ENCODE data around the gene CLCN5. TPM values are rescaled to one million over a fixed set of nuclear protein-coding genes. Genes with fewer than 3 reads are reported as not detected.

CLCN5 gene
- total RNA-seq, 2 experiments from 2014 or later: 0.61 to 1.6 TPM

- no peak for ATAC-seq (ENCODE audit: poor library complexity)
Measured at GRCh38 chrX:49930039-49930438, 7.6 kb downstream of the CLCN5 start.

GRCh38 chrX:49932791-49933190 is 10.4 kb downstream of the CLCN5 start:
- Histone ChIP-seq H3K27me3 (ENCODE audit: control insufficient read depth in 1 of 2, insufficient read depth in 2 of 2, low read length in 2 of 2) (no peaks in the 10 kb centered on the region), H3K36me3 (ENCODE audit: insufficient read depth, low read length) (no peaks in the 10 kb centered on the region), H3K4me3 (ENCODE audit: low read length) (no peak overlapping the region), H3K9me3 (ENCODE audit: control insufficient read depth in 1 of 2, insufficient read depth in 1 of 2, low read length in 2 of 2) (no peaks in the 10 kb centered on the region), H3K4me1 (ENCODE audit: insufficient read depth, low read length) (no peaks in the 10 kb centered on the region), H3K27ac (ENCODE audit: low read depth in 1 of 2, low read length in 2 of 2) (no peak overlapping the region)
- no peaks in the 10 kb centered on the region for H3K27me3 Mint-ChIP-seq
- no peak for ATAC-seq (ENCODE audit: poor library complexity)
- ChIA-PET CTCF (no interaction called here), POLR2A (no interaction called here)
- intact Hi-C loops (cut with DNase I, micrococcal nuclease): no loop called here
- no peak for DNase-seq
- no peak overlapping the region for H3K27ac Mint-ChIP-seq
- H3K36me3 Mint-ChIP-seq (ENCODE audit: low read depth): no peaks in the 10 kb centered on the region
- H3K9me3 Mint-ChIP-seq: no peaks in the 10 kb centered on the region
- no peak overlapping the region for H3K4me3 Mint-ChIP-seq
- TF ChIP-seq, protein P1, sequence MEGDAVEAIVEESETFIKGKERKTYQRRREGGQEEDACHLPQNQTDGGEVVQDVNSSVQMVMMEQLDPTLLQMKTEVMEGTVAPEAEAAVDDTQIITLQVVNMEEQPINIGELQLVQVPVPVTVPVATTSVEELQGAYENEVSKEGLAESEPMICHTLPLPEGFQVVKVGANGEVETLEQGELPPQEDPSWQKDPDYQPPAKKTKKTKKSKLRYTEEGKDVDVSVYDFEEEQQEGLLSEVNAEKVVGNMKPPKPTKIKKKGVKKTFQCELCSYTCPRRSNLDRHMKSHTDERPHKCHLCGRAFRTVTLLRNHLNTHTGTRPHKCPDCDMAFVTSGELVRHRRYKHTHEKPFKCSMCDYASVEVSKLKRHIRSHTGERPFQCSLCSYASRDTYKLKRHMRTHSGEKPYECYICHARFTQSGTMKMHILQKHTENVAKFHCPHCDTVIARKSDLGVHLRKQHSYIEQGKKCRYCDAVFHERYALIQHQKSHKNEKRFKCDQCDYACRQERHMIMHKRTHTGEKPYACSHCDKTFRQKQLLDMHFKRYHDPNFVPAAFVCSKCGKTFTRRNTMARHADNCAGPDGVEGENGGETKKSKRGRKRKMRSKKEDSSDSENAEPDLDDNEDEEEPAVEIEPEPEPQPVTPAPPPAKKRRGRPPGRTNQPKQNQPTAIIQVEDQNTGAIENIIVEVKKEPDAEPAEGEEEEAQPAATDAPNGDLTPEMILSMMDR (IDR thresholded peaks at IDR 0.05): no peak
- H3K4me1 Mint-ChIP-seq (ENCODE audit: low read depth): no peaks in the 10 kb centered on the region

More at GRCh38 chrX:49930039-49930438, 7.6 kb downstream of the CLCN5 start:
- no peaks in the 10 kb centered on the region for H3K27me3 ChIP-seq (ENCODE audit: control insufficient read depth in 1 of 2, insufficient read depth in 2 of 2, low read length in 2 of 2)
- no peak overlapping the region for H3K4me3 Mint-ChIP-seq
- H3K36me3 Mint-ChIP-seq (ENCODE audit: low read depth): peaks cover 6% of the 10 kb centered on the region
- no peaks in the 10 kb centered on the region for H3K4me1 Mint-ChIP-seq (ENCODE audit: low read depth)
- no peak overlapping the region for H3K4me3 ChIP-seq (ENCODE audit: low read length)
- intact Hi-C loops (cut with DNase I, micrococcal nuclease): no loop called here
- H3K27ac ChIP-seq (ENCODE audit: low read depth in 1 of 2, low read length in 2 of 2): no peak overlapping the region
- no peaks in the 10 kb centered on the region for H3K27me3 Mint-ChIP-seq
- H3K27ac Mint-ChIP-seq: no peak overlapping the region
- DNase-seq: no peak
- H3K9me3 ChIP-seq (ENCODE audit: control insufficient read depth in 1 of 2, insufficient read depth in 1 of 2, low read length in 2 of 2): no peaks in the 10 kb centered on the region
- no peaks in the 10 kb centered on the region for H3K36me3 ChIP-seq (ENCODE audit: insufficient read depth, low read length)
- ChIA-PET CTCF (no interaction called here), POLR2A (no interaction called here)
- TF ChIP-seq, protein P1 (IDR thresholded peaks at IDR 0.05): no peak
- H3K9me3 Mint-ChIP-seq: no peaks in the 10 kb centered on the region
- no peaks in the 10 kb centered on the region for H3K4me1 ChIP-seq (ENCODE audit: insufficient read depth, low read length)

DNA sequence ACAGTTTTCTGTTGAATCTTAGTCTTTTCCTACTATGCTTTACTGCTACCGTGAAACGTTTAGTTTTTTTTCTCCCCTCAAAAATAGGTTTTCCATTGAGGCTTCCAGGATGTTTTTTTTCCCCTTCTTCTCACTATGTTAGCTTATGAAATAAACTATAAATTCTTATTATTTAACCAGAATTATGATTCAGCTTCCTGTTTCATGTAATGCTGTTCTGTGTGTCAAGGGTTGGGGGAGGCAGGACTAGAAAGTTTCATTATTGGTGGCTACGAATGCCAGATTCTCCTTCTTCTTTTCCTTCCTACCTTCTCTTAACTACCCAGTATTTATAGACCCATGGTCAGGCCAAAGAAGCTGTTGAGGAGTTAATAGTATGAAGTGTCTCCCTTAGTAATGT is 11.8 kb downstream of the CLCN5 start:
- ChIA-PET POLR2A (no interaction called here), CTCF (no interaction called here)
- intact Hi-C loops (cut with DNase I, micrococcal nuclease): no loop called here
- no peaks in the 10 kb centered on the region for H3K9me3 Mint-ChIP-seq
- Histone ChIP-seq H3K4me1 (ENCODE audit: insufficient read depth, low read length) (no peaks in the 10 kb centered on the region), H3K9me3 (ENCODE audit: control insufficient read depth in 1 of 2, insufficient read depth in 1 of 2, low read length in 2 of 2) (no peaks in the 10 kb centered on the region), H3K4me3 (ENCODE audit: low read length) (no peak overlapping the region), H3K27ac (ENCODE audit: low read depth in 1 of 2, low read length in 2 of 2) (no peak overlapping the region), H3K27me3 (ENCODE audit: control insufficient read depth in 1 of 2, insufficient read depth in 2 of 2, low read length in 2 of 2) (no peaks in the 10 kb centered on the region), H3K36me3 (ENCODE audit: insufficient read depth, low read length) (no peaks in the 10 kb centered on the region)
- H3K4me3 Mint-ChIP-seq: no peak overlapping the region
- ATAC-seq (ENCODE audit: poor library complexity) (no peak), DNase-seq (no peak)
- H3K36me3 Mint-ChIP-seq (ENCODE audit: low read depth): no peaks in the 10 kb centered on the region
- TF ChIP-seq, protein P1 (IDR thresholded peaks at IDR 0.05): no peak
- H3K27me3 Mint-ChIP-seq: no peaks in the 10 kb centered on the region
- H3K4me1 Mint-ChIP-seq (ENCODE audit: low read depth): no peaks in the 10 kb centered on the region
- no peak overlapping the region for H3K27ac Mint-ChIP-seq

Measured in CD4-positive, alpha-beta T cell (primary cell).